AG10803 (cell line): Measurements from ENCODE around the gene GAMT.

Experiments used
- DNase-seq: peaks from one replicate; pipeline ENCODE4 v3.0.0; 2010; ENCODE audit warnings: low read depth
- H3K4me3 ChIP-seq: 2 replicates; pipeline ENCODE4 v1.5.1; 2011; ENCODE audit warnings: mild to moderate bottlenecking, low read length, control low read depth
- TF ChIP-seq, protein P1 (sequence below): conservative IDR thresholded peaks from 2 replicates; pipeline ENCODE4 v1.5.1; 2011; ENCODE audit warnings: mild to moderate bottlenecking, low read length, control low read depth, inconsistent platforms

GAMT gene

DNA sequence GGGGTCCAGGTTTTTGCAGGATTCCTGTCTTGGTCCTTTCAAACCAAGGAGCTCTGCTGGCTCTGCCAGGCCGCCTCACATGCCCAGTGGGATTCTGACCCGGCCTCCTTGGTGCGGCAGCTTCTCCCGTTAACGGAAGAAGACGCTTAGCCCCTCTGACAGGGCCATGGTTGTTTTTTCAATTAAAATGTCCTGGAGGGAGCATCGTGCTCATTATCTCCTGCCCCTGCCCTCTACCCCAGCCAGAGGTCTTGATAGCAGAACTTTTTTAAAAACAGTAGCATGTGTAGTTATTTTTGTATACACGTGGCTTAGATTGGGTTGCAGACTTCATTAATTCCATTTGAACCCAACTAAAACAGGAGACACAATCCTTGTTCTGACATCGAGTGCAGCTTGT is 25.4 kb upstream of the GAMT start:
- TF ChIP-seq, protein P1, sequence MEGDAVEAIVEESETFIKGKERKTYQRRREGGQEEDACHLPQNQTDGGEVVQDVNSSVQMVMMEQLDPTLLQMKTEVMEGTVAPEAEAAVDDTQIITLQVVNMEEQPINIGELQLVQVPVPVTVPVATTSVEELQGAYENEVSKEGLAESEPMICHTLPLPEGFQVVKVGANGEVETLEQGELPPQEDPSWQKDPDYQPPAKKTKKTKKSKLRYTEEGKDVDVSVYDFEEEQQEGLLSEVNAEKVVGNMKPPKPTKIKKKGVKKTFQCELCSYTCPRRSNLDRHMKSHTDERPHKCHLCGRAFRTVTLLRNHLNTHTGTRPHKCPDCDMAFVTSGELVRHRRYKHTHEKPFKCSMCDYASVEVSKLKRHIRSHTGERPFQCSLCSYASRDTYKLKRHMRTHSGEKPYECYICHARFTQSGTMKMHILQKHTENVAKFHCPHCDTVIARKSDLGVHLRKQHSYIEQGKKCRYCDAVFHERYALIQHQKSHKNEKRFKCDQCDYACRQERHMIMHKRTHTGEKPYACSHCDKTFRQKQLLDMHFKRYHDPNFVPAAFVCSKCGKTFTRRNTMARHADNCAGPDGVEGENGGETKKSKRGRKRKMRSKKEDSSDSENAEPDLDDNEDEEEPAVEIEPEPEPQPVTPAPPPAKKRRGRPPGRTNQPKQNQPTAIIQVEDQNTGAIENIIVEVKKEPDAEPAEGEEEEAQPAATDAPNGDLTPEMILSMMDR = no peak
- H3K4me3 ChIP-seq = no peak overlapping the region
- no peak for DNase-seq

DNA sequence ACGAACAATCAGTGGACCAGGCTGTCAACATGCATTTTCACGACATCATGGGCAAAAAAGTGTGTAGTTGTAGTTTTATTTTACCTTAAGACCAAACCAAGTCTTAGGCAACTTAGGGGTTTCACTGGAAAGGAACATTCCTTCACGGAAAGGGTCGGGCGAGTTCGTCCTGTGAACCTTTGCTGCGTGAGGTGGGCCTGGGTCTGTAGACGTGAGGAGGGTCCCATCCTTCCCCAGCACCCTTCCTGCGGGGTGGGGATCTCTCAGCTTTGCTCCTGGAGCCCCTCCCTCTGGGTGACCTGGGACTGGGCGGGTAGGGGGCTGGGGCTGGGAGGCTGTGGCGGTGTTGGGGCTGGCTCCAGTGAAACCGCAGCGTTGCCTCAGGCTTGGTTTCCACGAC is 24.6 kb upstream of the GAMT start:
- DNase-seq = no peak
- H3K4me3 ChIP-seq = no peak overlapping the region
- TF ChIP-seq, protein P1 = no peak

DNA sequence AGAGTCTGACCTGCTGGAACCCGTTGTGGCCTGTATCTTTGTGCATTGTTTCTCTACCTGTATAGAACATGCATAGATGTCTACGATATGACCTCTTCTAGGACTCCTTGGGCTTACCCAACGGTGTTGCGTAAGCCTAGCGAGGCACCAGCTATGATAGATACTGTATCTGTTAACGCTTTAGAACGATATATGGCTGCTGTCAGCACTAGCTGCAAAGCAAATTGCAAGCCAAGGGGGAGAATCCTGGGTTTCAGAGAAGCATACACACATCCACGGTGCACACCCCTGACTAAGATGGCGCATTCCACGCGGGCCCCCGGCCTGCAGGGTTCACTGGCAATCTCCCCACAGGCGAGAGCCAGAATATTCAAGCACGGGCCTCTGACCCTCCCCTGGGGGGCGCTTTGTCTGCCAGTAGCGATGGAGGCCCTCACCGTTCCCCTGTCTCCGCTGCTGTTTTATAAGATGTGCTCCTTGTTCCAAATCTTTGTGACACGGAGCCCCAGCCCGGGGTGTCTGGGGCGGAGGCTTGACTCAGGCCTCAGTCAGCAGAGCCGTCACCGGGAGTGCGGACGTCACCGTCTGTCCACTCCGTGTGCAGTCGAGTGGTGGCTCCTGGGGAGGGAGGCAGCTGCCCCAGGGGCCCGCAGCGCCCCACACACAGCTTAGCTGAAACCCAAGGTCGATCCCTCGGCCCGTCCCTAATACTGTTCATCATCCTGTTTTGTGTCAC is 23.9 kb upstream of the GAMT start:
- H3K4me3 ChIP-seq = no peak overlapping the region
- TF ChIP-seq, protein P1 = no peak

DNA sequence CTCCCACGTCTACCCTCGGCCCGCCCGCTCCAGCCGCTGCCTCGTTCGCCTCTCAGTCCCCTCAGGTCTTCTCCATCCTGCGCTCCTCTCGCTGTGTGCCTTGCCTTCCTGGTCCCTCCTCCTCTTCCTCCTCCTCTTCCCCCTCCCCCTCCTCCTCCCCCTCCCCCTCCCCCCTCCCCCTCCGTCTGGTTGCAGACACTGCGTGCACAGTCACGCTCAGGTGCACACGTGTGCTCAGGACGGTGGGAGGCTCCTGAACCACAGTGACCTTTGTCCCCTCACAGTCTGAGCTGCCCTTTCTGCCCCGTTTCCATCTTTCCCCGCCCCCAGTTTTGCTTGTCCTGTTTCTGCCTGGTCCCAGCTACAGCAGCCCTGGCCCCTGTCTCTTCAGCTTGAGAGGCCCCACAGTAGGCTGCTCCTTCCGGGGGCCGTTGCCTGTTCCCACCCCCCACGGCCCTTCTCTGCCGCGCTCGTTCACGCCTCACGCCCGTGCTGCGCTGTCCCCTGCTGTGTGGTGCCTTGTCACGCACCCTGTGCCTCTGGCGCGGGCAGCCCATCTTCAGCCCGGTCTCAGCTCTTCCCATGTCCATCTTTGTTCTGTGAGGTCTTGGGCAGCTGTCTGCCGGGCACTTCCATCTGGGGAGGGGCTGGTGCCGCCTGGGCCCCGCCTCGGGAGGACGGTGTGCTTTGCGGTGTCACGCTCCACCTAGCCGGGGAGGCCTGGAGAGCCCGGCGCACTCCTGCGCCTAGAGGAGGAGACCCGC is 23.0 kb upstream of the GAMT start:
- TF ChIP-seq, protein P1 = no peak
- no peak overlapping the region for H3K4me3 ChIP-seq
- DNase-seq = no peak

More for the DNA sequence above, 23.9 kb upstream of the GAMT start:
- DNase-seq = no peak

DNA sequence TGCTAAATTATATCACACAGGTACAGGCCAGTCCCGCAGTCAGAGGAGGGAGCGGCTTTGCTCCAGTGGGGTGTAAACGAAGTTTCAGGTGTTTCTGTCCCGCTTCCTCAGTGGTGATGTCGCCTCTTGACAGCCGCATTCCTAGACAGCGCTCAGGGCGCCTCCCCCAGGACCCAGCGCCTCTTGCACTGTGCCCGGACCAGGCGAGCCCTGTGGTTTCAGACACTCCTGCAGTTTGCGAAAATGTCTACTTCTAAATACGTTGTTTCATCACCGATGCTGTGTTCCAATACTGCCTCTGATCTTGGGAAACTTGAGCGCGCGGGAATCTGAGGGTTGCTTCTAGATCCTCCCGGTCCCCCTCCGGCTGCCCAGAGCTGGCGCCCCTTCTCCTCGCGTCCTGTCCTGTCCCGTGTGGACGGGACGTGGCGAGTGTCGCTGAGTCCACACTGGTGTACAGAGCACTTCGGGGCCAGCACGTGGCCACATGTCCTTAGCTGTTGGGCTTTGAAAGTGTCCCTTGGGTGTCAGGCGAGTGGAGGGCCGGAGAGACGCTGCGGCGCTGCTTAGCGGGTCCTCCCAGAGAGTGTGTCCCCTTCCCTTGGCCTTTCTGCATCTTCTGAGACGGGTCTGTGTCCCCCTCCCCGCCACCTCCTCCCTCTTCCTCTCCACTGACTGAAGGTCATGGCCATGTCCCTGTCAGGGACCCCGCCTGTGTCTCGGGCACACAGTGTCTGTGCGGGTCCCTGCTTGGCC is 22.3 kb upstream of the GAMT start:
- TF ChIP-seq, protein P1 = no peak
- no peak for DNase-seq

DNA sequence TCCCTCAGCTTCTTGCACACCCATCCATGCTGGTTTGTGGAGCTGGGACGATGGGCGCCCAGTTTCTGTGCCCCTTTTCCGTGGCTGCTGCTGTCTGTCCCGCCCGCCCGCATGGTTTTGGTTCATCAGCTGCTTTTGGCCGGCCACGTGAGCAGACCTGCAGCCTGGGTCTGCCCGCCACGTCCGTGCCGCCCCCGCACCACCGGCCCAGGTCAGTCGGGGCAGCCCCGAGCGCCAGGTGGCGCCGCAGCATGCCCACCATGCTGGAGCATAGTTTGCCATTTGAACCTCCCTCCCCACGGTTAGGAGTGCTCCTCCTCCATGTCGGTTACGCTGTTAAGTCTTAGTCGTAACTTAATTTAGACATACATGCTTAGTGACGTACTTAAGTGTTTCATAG is 21.6 kb upstream of the GAMT start:
- TF ChIP-seq, protein P1 = no peak
- DNase-seq = no peak
- H3K4me3 ChIP-seq = no peak overlapping the region

More for the DNA sequence above, 22.3 kb upstream of the GAMT start:
- H3K4me3 ChIP-seq = no peak overlapping the region
